ENCODE measurements around the gene ALK.

GRCh38 chr2:29810956-29811355, 110.4 kb downstream of the ALK start:
- TF ChIP-seq EP300 (IDR thresholded peaks at IDR 0.05) (no peak), POLR2A (IDR thresholded peaks at IDR 0.05; ENCODE audit: low read depth) (no peak), CTCF (IDR thresholded peaks at IDR 0.05) (no peak), POLR2AphosphoS5 (IDR thresholded peaks at IDR 0.05) (no peak)

All from esophagus muscularis mucosa (tissue), 4 donors.